NCI-H446 treated with DMSO at 0.1 percent for 48 hours (cell line): ENCODE data around the gene CTSO.

Experiments
- DNase-seq: peaks from one replicate; lab custom pipeline; 2025; lab: John Stamatoyannopoulos, UW

CTSO gene, protein sequence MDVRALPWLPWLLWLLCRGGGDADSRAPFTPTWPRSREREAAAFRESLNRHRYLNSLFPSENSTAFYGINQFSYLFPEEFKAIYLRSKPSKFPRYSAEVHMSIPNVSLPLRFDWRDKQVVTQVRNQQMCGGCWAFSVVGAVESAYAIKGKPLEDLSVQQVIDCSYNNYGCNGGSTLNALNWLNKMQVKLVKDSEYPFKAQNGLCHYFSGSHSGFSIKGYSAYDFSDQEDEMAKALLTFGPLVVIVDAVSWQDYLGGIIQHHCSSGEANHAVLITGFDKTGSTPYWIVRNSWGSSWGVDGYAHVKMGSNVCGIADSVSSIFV

GRCh38 chr4:155953151-155954117, at the start of gene CTSO:
Gene CTSO, minus strand, starts transcription at chr4:155953866. Its CDS starts 19 bp downstream, at chr4:155953847.
- peak; percentile 60 for DNase-seq

DNA sequence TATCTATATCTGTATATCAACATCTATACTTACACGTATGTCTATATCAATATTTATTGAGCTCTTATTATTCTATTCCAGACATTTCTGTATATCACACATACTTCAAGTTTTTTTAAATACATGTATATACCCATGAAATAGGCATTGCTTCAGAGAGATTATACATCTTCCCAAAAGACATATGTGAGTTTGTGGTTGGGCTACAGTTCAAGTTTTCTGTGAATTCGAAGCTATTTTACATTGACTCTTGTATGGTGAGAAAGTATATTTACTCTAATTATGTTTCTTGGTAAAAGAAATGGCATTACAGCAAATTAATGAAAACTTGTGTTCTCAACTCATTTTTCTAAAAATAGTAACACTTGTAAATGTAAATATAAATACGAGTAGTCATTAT, 46.8 kb upstream of the CTSO start:
- DNase-seq = no peak

DNA sequence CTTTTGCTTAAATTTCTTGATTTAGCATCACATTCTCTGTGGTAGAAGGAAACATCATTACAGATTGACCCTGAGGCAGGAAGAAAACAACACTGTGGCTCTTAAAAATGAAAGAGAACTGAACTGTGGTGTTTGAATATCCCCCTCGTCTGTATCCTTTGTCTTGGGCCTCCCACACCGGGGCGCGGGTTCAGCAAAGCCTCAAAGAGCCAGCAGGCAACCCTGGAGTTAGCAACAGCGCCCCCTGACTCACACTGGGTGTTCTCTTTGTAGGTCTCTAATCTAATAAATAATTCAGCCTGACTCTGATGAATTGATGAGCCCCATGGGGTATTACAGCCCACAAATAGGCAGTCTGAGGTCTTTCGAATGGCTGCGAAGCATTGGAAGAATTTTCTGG, 46.1 kb upstream of the CTSO start:
- no peak for DNase-seq

DNA sequence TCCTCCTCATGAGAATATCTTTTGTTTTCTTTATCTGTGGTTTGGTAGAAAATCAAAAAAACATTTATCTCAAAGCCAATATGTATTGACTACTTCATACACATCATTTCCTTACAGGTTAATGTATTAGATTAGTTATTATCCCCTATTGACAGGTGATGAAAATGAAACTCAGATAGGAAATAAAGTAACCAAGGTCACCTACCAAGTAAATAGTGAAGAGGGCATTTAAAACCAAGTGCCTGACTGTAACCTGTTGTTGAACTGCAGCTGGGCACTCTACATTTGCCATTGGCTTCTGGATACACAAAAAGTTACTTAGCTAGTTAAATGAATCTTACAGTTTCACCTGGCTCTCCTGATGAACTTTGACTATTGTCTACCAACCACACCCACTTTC, 41.4 kb upstream of the CTSO start:
- DNase-seq = no peak

GRCh38 chr4:155984106-155984797, 30.6 kb upstream of the CTSO start:
- DNase-seq = no peak

- DNase-seq = no peak
These were observed 29.2 kb upstream of the CTSO start for GRCh38 chr4:155982736-155983385.

GRCh38 chr4:155978810-155979209, 25.1 kb upstream of the CTSO start:
- no peak for DNase-seq

- DNase-seq = no peak
These were observed 21.8 kb upstream of the CTSO start for GRCh38 chr4:155975511-155975910.

GRCh38 chr4:155974996-155975395, 21.3 kb upstream of the CTSO start:
- no peak for DNase-seq

DNA sequence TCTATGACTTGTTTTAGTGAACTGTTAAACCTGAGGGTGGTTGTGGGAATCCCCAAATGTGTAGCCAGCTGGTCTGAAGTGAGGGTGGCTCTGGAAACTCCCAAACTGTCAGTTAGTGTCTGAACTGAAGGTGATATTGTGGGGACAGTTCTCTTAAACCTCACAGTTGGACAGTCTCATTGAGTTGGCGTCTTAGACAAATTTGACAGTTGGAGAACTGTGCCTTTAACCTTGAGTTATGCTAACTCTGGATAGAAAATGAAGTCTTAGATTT, 20.7 kb upstream of the CTSO start:
- DNase-seq = no peak

DNA sequence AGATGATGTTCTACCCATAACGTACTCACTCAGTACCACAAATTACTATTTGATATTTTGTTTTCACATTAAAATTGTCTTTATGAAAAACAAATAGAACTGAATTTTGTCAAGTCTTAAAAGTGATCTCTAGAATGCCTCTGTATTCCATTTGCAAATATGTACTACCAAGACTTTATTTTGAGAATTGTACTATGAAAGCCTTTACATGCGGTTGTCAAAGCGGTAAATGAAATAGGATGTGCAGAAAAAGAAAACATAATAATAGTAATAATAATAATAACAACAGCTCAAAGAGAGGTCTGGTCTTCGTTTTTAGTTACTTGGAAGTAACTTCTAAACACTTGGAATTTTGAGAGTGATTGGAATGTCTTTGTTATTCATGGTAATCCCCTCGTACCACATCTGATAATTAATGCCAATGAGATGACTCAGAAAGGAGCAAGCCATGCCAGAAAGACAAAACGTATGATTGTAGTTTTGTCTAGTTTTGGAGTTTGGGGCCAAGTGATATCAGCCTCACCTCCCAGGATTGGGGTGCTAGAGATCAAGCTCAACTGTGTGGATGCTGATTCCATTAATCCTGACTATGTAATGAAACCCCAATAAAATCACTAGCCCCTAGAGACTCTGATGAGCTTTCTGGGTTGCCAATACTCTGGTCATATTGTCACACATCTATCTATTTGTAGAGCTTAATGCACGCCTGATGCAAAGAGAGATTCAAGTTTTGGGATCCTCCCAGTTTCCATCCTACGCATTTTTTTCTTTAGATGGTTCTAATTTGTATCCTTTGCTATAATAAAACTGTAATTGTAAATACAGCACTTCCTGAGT, 20.2 kb upstream of the CTSO start:
- no peak for DNase-seq

DNA sequence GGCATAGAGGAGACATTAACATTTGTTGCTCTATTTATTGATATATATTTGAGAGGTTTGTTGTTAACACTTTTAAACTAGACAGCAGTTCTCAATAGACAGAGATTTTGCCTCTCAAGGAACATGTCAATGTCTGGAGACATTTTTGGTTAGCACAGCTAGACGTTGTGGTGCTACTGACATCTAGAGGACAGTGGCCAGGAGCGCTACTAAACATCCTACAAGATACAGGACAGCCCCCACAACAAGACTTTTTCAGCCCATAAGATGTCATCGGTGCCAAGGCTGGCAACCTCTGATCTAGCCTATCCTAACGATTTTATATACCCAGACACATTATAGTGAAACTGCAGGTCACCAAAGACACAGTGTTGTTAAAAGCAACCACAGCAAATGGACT, 18.4 kb upstream of the CTSO start:
- DNase-seq = no peak

GRCh38 chr4:155966731-155967395, 13.2 kb upstream of the CTSO start:
- DNase-seq = no peak

DNA sequence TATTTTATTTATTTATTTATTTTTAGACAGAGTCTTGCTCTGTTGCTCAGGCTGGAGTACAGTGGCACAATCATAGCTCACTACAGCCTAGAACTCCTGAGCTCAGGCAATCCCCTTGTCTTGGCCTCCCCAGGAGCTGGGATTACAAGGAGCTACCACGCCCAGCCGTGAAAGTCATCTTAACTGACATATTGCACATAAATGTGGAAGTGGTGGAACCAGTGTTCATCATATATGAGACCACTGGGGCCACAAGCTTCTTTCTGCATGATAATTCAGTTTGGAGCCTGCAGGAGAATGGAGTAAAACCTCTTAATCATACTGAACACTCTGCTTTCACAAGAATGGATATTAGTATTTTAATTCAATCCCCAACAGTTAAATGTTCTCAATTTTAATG, 12.5 kb upstream of the CTSO start:
- no peak for DNase-seq

DNA sequence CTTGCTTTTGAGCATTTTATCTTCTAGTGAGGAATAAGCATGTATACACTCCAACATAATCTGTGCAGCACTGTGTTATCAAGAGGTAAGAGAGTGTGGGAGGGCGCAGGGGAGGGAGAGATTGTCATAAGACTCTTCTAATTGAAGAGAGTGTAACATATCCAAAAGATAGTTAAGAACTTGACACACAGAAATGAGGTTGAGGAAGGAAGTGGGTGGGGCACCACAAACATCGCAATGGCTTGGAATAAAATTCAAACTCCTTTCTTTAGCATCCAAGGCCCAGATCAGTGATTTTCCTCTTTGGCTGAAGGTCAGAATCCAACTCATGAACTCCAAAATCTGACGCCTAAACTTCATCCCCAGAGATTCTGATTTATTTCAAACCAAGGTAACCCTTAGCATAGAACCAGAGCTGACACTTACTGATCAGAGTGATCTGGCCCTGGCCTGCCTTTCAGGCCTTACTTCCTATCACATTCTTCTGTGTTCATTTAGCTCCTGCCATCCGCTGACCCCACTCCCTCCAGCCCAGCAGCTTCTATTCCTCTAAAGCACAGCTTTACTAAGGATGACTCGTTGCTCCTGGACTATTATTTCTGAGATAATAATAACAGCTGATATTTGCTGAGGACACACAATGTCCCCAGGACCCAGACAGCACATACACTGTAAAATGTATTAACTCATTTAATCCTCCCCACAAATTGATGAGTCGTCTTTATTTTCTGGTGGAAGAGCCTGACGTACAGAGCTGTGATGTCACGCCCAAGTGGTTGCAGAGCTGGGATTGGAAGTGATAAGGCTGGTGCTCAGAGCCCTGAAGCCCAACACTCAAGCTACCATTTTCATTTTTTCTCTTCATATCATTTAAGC, 10.6 kb upstream of the CTSO start:
- no peak for DNase-seq

DNA sequence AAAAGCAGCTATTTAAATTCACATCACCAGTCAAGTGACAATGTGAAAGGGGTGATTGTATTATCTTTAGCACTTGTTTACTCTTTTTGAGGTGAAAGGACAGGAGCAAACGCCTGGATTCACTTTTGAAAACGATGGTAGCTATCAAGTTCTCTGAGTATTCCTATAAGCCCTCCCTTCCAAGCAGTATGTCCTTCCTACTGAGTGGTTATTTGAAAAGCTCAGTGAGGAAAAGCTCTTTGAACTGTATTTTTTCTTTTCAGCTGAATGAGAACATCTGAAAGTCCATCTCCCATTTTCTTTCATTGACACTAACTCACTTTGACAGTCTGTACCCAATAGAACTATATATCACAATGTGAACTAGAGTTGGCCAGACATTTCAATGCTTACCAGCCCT, 9.1 kb upstream of the CTSO start:
- no peak for DNase-seq

- DNase-seq = no peak
These were observed 7.9 kb upstream of the CTSO start for GRCh38 chr4:155961575-155961974.

- peak; percentile 20 for DNase-seq
These were observed 6.9 kb upstream of the CTSO start for GRCh38 chr4:155960522-155960921.

DNA sequence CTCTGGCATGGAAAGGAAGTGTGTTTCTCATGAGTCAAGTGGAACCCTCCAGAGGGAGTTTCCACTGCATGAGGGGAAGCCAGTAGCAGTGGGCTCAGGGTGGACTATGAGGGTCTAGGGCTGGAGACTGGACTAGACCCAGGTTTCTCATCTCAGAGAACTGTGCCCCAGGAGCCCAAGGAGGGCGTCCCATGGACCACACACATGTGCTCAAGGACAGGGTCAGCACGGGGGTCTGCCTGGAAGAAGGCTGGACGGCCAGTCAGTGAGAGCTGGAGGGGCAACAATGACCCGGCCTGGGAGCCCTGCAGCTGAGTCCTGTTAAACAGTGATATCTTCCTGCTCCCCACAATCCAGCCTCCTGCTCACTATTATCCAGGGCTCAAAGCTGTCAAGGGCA, 5.8 kb upstream of the CTSO start:
- DNase-seq = no peak

DNA sequence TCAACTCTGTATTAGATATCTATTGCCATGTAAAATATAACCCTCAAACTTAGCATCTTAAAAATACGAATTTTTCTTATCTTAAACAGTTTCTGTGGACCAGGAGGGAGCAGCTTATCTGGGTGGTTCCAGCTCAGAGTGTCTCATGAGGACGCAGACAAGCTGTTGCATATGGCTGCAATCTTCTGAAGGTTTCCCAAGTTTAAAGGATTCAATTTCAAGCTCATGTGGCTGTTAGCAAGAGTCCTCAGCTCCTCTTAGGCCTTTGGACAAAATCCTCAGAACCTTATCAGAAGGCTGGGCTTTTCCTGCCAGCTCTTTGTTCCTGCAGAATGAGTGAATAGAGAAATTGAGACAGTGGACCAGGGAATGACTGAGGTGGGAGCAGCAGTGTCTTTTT, 2.8 kb upstream of the CTSO start:
- no peak for DNase-seq
